Endothelial cell of umbilical vein (primary cell): ENCODE results near the gene RASAL3. TPM values are rescaled to one million over a fixed set of nuclear protein-coding genes. Genes with fewer than 3 reads are reported as not detected.

Source experiments
- BruUV-seq: library from RNA; stranded (reverse); fragments of 400-500 nt; replicated peaks from 2 replicates; lab custom pipeline; 2021; lab: Mats Ljungman, UMichigan
- CTCF ChIA-PET: fragments of 300-600, 350-600 bp; sonication (Branson Sonifier 250); formaldehyde crosslinking; loops from one replicate; lab custom pipeline; 2021; ENCODE audit warnings: antibody characterized with exemption, inconsistent platforms; lab: Charles Lee
- POLR2A ChIA-PET: fragments of 300-600, 350-600 bp; sonication (Branson Sonifier 250); formaldehyde crosslinking; loops from one replicate; lab custom pipeline; 2021; ENCODE audit warnings: antibody characterized with exemption, inconsistent platforms; lab: Charles Lee
- DNase-seq: peaks from one replicate; pipeline ENCODE4 v3.0.0-alpha.2; 2011; ENCODE audit warnings: low read depth, low spot score
- FAIRE-seq: peaks from 2 replicates; lab custom pipeline; 2011; peaks lifted over from hg19 to GRCh38; lab: Jason Lieb, UNC
- H2AFZ ChIP-seq: 2 replicates; pipeline ENCODE4 v1.6.0; 2012; ENCODE audit warnings: low read depth, low read length, control low read depth, inconsistent platforms
- H3K27ac ChIP-seq: 2 replicates; pipeline ENCODE4 v1.5.1; 2011; ENCODE audit warnings: low read depth, mild to moderate bottlenecking, control low read depth, low read length, moderate library complexity; ENCODE audit not compliant: insufficient read depth
- H3K27me3 ChIP-seq, 2 experiments: 2 replicates each; pipeline versions ENCODE4 v1.6.0 to v1.6.1; 2011; ENCODE audit warnings: low read length in 2 of 2, mixed read lengths in 1 of 2; ENCODE audit not compliant: control insufficient read depth in 2 of 2, insufficient read depth in 2 of 2
- H3K36me3 ChIP-seq, 2 experiments: 2 replicates in 1 of 2; 3 replicates in 1 of 2; pipeline ENCODE4 v1.5.1; 2011; ENCODE audit warnings: low read length in 2 of 2, mild to moderate bottlenecking in 1 of 2, moderate library complexity in 1 of 2; ENCODE audit not compliant: control insufficient read depth in 2 of 2, insufficient read depth in 2 of 2; ENCODE audit errors: extremely low read depth in 1 of 2
- H3K4me1 ChIP-seq: 3 replicates; pipeline ENCODE4 v1.5.1; 2011; ENCODE audit warnings: mild to moderate bottlenecking, low read length; ENCODE audit not compliant: control insufficient read depth, insufficient read depth; ENCODE audit errors: extremely low read depth
- H3K4me2 ChIP-seq: 2 replicates; pipeline ENCODE4 v1.6.1; 2011; ENCODE audit warnings: low read length, control low read depth, mixed read lengths; ENCODE audit not compliant: insufficient read depth
- H3K4me3 ChIP-seq, 3 experiments: fragments of 200-600 bp in 1 of 3; sonication (generic), shearing (Covaris generic) in 1 of 3; replicated peaks in 1 of 3; 2 replicates each; pipeline ENCODE4 v1.5.1; 2011 to 2016; ENCODE audit warnings: control low read depth in 3 of 3, low read length in 3 of 3, mild to moderate bottlenecking in 2 of 3, inconsistent platforms in 1 of 3, low read depth in 1 of 3, moderate library complexity in 1 of 3; ENCODE audit not compliant: insufficient read depth in 1 of 3
- H3K79me2 ChIP-seq: 2 replicates; pipeline ENCODE4 v1.6.0; 2012; ENCODE audit warnings: low read length, inconsistent platforms; ENCODE audit not compliant: control insufficient read depth, insufficient read depth
- H3K9ac ChIP-seq: replicated peaks from 2 replicates; pipeline ENCODE3; 2011; ENCODE audit warnings: low read length, control low read depth; ENCODE audit not compliant: insufficient read depth; ENCODE audit errors: extremely low read depth
- H3K9me1 ChIP-seq: replicated peaks from 3 replicates; pipeline ENCODE4 v1.6.0; 2011; ENCODE audit warnings: mild to moderate bottlenecking, low read length; ENCODE audit not compliant: control insufficient read depth, insufficient read depth; ENCODE audit errors: extremely low read depth
- H3K9me3 ChIP-seq: replicated peaks from 2 replicates; pipeline ENCODE4 v1.5.1; 2012; ENCODE audit warnings: low read length, inconsistent platforms; ENCODE audit not compliant: control insufficient read depth, insufficient read depth
- H4K20me1 ChIP-seq: replicated peaks from 2 replicates; pipeline ENCODE3; 2011; ENCODE audit warnings: mild to moderate bottlenecking, low read length; ENCODE audit not compliant: control insufficient read depth, insufficient read depth; ENCODE audit errors: extremely low read depth
- CTCF ChIP-seq, 2 donors: IDR thresholded peaks; 1 replicate in 1 of 2; 2 replicates in 1 of 2; pipeline ENCODE4 v1.5.1; 2011; ENCODE audit warnings: low read length in 2 of 2, mild to moderate bottlenecking in 2 of 2, moderate library complexity in 2 of 2, control low read depth in 1 of 2, inconsistent platforms in 1 of 2, low read depth in 1 of 2; ENCODE audit not compliant: insufficient read depth in 1 of 2; ENCODE audit errors: extremely low read depth in 1 of 2
- EZH2 ChIP-seq: IDR thresholded peaks from 2 replicates; pipeline ENCODE4 v1.6.1; 2012; ENCODE audit warnings: borderline replicate concordance, low read depth, mild to moderate bottlenecking, moderate library complexity, low read length, inconsistent platforms; ENCODE audit not compliant: severe bottlenecking
- FOS ChIP-seq: IDR thresholded peaks from 2 replicates; pipeline ENCODE4 v1.6.1; 2011; ENCODE audit warnings: mild to moderate bottlenecking, low read length, moderate library complexity, borderline replicate concordance; ENCODE audit not compliant: insufficient read depth
- GATA2 ChIP-seq: IDR thresholded peaks from 2 replicates; pipeline ENCODE4 v1.7.0; 2011; ENCODE audit warnings: low read depth, mild to moderate bottlenecking, moderate library complexity, mixed read lengths, low read length; ENCODE audit not compliant: insufficient read length, insufficient read depth
- JUN ChIP-seq: IDR thresholded peaks from 2 replicates; pipeline ENCODE4 v1.6.1; 2011; ENCODE audit warnings: borderline replicate concordance, low read depth; ENCODE audit not compliant: insufficient read length, insufficient read depth
- MAX ChIP-seq: IDR thresholded peaks from 2 replicates; pipeline ENCODE4 v1.6.1; 2011; ENCODE audit not compliant: insufficient read depth, insufficient read length
- MYC ChIP-seq: IDR thresholded peaks from one replicate; pipeline ENCODE4 v1.6.1; 2011; ENCODE audit warnings: mild to moderate bottlenecking, low read depth, low read length
- POLR2A ChIP-seq: IDR thresholded peaks from 2 replicates; pipeline ENCODE4 v1.6.1; 2012; ENCODE audit warnings: low read depth, mild to moderate bottlenecking, control low read depth, low read length
- POLR2AphosphoS5 ChIP-seq: IDR thresholded peaks from 2 replicates; pipeline ENCODE4 v1.6.1; 2012; ENCODE audit warnings: low read depth, mild to moderate bottlenecking, control low read depth, low read length, moderate library complexity; ENCODE audit not compliant: insufficient read depth
- dilution Hi-C: fragments of 300-500 bp; cut with MboI; formaldehyde crosslinking; loops from one replicate; pipeline ENCODE4 v1.15.0; 2019; ENCODE audit warnings: low sequenced_read_pairs; ENCODE audit not compliant: extremely low pct_ligation_motif_present
- intact Hi-C: fragments of 100-400 bp; cut with micrococcal nuclease; formaldehyde crosslinking; loops from one replicate; pipeline ENCODE4 v1.10.0; 2022
- polyA plus RNA-seq, 4 experiments: library from polyadenylated mRNA; depleted of rRNA in 3 of 4; stranded (reverse) in 3 of 4; unstranded in 1 of 4; fragments of >200 nt; gene quantifications; 2 replicates each; pipeline versions ENCODE4 v1.2.1 to v1.2.3, GENCODE V29; 2011 to 2012; ENCODE audit warnings: missing spikeins in 1 of 4
- total RNA-seq: library from RNA; stranded (reverse); gene quantifications from 2 replicates; pipeline ENCODE4 v1.2.3, GENCODE V29; 2021

Gene RASAL3
- total and polyA plus RNA-seq, 2 donors (not counting 3 experiments of a cell fraction or from before 2014, with no cell fraction given), result 4.1 to 5.7 TPM

- Histone ChIP-seq H3K27ac (no peak overlapping the region), H3K27me3 (peaks cover 19% of the 10 kb centered on the region in 2 experiments), H3K79me2 (no peaks in the 10 kb centered on the region), H3K4me2 (no peak overlapping the region), H3K9ac (no peak overlapping the region), H3K36me3 (no peaks in the 10 kb centered on the region), H3K4me3 (no peak overlapping the region), H3K9me1 (no peaks in the 10 kb centered on the region), H3K9me3 (no peaks in the 10 kb centered on the region), H3K4me1 (peaks cover 9% of the 10 kb centered on the region), H4K20me1 (no peaks in the 10 kb centered on the region), H2AFZ (no peak overlapping the region)
- DNase-seq (no peak), FAIRE-seq (no peak)
- intact Hi-C loops (no loop called here), dilution Hi-C loops (no loop called here)
- no peak for TF ChIP-seq EZH2
- TF ChIP-seq FOS, result no peak
- no peak for TF ChIP-seq MYC
- no peak for TF ChIP-seq JUN
- TF ChIP-seq GATA2, result no peak
- TF ChIP-seq POLR2AphosphoS5, result no peak
- no peak for TF ChIP-seq MAX
- TF ChIP-seq CTCF (IDR thresholded peaks at IDR 0.05; ENCODE audit: extremely low read depth in 1 of 2, insufficient read depth in 1 of 2, low read depth in 1 of 2, low read length in 2 of 2), result no peak
- TF ChIP-seq POLR2A, result no peak
- BruUV-seq, result no TSS peak
- ChIA-PET POLR2A (no interaction called here), CTCF (interaction anchor here (1.2 to 7.1 kb wide), 2 partner anchors 37 to 99 kb away, joined by 4 to 60 read pairs; partner anchors contain the start of gene AKAP8L)
Measured at GRCh38 chr19:15455996-15456395, 8.3 kb downstream of the RASAL3 start.
